ENCODE results near the gene WNT3A.
"Not testable (repeated sequence)": the region's sequence is repeated elsewhere in the genome, so short reads cannot be mapped to it uniquely, and the experiment has no call there.

Gene WNT3A

DNA sequence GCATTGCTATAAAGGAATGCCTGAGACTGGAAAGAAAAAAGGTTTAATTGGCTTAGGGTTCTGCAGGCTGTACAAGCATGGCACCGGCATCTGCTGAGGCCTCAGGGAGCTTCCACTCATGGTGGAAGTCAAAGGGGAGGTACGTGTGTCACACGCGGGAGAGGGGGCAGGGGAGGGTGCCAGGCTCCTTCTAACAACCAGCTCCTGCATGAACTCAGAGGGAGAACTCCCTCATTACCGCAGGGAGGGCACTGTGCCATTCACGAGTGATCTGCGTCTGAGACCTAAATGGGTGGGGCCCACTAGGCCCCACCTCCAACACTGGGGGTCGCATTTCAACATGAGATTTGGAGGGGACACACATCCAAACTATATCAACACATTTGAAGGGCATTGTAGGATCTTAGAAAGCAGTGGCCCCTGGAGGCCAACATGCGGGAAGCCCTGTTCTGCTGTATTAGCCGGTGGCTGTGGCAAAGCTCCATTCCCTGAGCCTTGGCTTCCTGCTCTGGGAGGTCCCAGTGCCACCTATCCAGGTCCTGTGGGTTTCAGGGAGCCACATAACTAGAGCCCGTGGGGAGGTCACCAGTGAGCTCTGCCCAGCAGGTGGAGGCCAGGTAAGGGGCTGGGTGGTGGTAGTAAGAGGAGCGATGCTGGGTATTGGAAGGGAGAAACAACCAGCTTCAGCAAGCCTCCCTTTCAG lies 10.0 kb downstream of the WNT3A start:
- H3K4me3 ChIP-seq (ENCODE audit: low read depth, low read length): no peak overlapping the region
- H3K9me3 ChIP-seq: no peaks in the 10 kb centered on the region
- no peaks in the 10 kb centered on the region for H3K36me3 ChIP-seq
- H3K4me1 ChIP-seq: peaks cover 10% of the 10 kb centered on the region; the same call in 1 of the 2 replicates
- H3K27me3 ChIP-seq: no peaks in the 10 kb centered on the region
- no peak for DNase-seq
- TF ChIP-seq, protein P1, sequence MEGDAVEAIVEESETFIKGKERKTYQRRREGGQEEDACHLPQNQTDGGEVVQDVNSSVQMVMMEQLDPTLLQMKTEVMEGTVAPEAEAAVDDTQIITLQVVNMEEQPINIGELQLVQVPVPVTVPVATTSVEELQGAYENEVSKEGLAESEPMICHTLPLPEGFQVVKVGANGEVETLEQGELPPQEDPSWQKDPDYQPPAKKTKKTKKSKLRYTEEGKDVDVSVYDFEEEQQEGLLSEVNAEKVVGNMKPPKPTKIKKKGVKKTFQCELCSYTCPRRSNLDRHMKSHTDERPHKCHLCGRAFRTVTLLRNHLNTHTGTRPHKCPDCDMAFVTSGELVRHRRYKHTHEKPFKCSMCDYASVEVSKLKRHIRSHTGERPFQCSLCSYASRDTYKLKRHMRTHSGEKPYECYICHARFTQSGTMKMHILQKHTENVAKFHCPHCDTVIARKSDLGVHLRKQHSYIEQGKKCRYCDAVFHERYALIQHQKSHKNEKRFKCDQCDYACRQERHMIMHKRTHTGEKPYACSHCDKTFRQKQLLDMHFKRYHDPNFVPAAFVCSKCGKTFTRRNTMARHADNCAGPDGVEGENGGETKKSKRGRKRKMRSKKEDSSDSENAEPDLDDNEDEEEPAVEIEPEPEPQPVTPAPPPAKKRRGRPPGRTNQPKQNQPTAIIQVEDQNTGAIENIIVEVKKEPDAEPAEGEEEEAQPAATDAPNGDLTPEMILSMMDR (IDR thresholded peaks at IDR 0.05; ENCODE audit: low read depth, low read length): no peak

DNA sequence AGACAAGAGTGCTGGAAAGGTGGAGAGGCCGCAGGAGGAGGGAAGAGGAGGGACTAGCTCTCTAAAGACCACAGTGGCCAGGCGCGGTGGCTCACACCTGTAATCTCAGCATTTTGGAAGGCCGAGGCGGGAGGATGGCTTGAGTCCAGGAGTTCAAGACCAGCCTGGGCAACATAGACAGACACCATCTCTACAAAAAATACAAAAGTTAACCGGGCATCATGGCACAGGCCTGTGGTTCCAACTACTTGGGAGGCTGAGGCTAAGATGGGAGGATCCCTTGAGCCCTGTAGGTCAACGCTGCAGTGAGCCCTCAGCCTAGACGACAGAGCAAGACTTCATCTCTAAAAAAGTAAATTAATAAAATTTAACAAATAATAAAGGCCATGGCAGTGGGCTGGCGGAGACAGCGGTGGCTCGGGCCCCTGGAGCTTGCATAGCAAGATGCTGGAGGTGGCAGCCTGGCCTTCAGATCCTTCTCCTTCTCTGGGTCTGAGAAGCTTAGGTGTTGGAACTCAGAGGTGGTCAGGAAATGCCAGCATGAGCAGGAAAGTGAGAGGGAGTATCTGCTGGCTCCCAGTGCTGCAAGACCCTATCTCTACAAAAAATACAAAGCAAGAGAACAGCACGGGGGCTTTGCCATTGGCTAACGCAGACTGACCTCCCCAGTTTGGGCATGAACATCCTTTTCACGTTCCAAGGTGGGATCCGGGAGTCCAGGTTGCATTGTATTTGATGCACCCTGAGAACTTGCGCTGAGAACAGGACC lies 10.7 kb downstream of the WNT3A start:
- no peaks in the 10 kb centered on the region for H3K27me3 ChIP-seq
- no peak for DNase-seq
- no peak overlapping the region for H3K4me3 ChIP-seq (ENCODE audit: low read depth, low read length)
- TF ChIP-seq, protein P1 (IDR thresholded peaks at IDR 0.05; ENCODE audit: low read depth, low read length): no peak
- H3K9me3 ChIP-seq: no peaks in the 10 kb centered on the region
- peaks cover 10% of the 10 kb centered on the region; the same call in 1 of the 2 replicates for H3K4me1 ChIP-seq
- H3K36me3 ChIP-seq: no peaks in the 10 kb centered on the region

GRCh38 chr1:228018125-228018398 lies 11.3 kb downstream of the WNT3A start:
- H3K4me3 ChIP-seq (ENCODE audit: low read depth, low read length): no peak overlapping the region
- TF ChIP-seq, protein P1 (IDR thresholded peaks at IDR 0.05; ENCODE audit: low read depth, low read length): no peak
- H3K36me3 ChIP-seq: no peaks in the 10 kb centered on the region
- no peaks in the 10 kb centered on the region for H3K27me3 ChIP-seq
- H3K9me3 ChIP-seq: no peaks in the 10 kb centered on the region
- peaks cover 10% of the 10 kb centered on the region; the same call in 1 of the 2 replicates for H3K4me1 ChIP-seq
- no peak for DNase-seq

DNA sequence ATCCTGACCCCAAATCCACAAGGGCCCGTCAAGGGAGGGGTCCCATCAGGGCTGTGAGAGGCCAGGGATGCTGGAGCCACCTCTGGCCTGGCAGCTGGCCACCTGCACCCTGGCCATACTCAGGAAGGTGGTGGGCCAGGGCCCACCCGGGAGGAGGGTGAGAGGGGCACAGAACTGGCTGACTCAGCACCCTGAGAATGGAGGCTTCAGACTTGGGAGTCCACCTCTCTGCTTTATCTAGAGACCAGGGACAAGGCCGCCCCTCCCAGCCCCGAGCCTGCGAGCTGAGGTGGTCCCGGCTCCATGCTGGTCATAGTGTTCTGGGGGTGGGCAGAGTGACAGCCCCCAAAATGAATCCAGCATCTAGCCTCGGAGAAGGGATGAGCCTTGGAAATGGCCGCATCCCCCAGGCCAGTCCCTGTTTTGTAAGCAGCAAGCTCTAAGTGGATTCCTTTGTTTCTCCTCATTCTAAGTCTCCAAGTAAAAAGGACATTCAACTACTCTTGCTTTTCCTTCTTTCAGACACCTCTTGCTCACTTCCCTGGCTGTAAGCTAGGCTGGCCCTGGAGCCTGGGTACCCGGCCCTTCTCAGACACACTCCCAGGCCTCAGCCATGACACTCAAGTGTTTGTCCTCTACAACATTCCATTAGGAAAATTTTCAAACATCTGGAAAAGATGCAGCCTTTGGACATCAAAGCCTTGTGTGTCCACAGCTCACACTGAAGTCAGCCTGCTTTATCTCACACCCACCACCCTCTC lies 12.3 kb downstream of the WNT3A start:
- peaks cover 10% of the 10 kb centered on the region; the same call in 1 of the 2 replicates for H3K4me1 ChIP-seq
- H3K4me3 ChIP-seq (ENCODE audit: low read depth, low read length): no peak overlapping the region
- H3K27me3 ChIP-seq: peaks cover 5% of the 10 kb centered on the region; the same call in 1 of the 2 replicates
- no peaks in the 10 kb centered on the region for H3K9me3 ChIP-seq
- TF ChIP-seq, protein P1 (IDR thresholded peaks at IDR 0.05; ENCODE audit: low read depth, low read length): no peak
- no peak for DNase-seq
- H3K36me3 ChIP-seq: no peaks in the 10 kb centered on the region

DNA sequence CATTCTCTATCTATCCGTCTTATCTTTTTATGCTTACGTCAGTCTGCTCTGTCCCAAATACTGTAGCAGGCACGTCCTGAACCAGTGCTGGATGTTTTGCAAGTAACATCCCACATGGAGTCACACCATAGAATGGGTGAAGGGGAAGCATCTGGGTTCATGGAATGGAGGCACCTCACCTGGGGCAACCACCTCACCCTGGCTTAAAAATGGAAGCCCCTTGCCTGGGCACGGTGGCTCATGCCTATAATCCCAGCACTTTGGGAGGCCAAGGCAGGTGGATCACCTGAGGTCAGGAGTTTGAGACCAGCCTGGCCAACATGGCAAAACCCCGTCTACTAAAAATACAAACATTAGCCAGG lies 12.9 kb downstream of the WNT3A start:
- not testable (repeated sequence) for H3K4me1 ChIP-seq; H3K27me3 ChIP-seq; DNase-seq; H3K9me3 ChIP-seq; H3K4me3 ChIP-seq (ENCODE audit: low read depth, low read length); H3K36me3 ChIP-seq

- Histone ChIP-seq H3K9me3 (no peaks in the 10 kb centered on the region), H3K36me3 (no peaks in the 10 kb centered on the region), H3K4me3 (ENCODE audit: low read depth, low read length) (no peak overlapping the region), H3K27me3 (peaks cover 11% of the 10 kb centered on the region), H3K4me1 (no peaks in the 10 kb centered on the region)
- TF ChIP-seq, protein P1 (IDR thresholded peaks at IDR 0.05; ENCODE audit: low read depth, low read length): no peak
- no peak for DNase-seq
These were observed 14.0 kb downstream of the WNT3A start for GRCh38 chr1:228020686-228021354.
